Measurements from ENCODE around the gene MDC1. TPM values are rescaled to one million over a fixed set of nuclear protein-coding genes. Genes with fewer than 3 reads are reported as not detected.

The MDC1 gene, protein sequence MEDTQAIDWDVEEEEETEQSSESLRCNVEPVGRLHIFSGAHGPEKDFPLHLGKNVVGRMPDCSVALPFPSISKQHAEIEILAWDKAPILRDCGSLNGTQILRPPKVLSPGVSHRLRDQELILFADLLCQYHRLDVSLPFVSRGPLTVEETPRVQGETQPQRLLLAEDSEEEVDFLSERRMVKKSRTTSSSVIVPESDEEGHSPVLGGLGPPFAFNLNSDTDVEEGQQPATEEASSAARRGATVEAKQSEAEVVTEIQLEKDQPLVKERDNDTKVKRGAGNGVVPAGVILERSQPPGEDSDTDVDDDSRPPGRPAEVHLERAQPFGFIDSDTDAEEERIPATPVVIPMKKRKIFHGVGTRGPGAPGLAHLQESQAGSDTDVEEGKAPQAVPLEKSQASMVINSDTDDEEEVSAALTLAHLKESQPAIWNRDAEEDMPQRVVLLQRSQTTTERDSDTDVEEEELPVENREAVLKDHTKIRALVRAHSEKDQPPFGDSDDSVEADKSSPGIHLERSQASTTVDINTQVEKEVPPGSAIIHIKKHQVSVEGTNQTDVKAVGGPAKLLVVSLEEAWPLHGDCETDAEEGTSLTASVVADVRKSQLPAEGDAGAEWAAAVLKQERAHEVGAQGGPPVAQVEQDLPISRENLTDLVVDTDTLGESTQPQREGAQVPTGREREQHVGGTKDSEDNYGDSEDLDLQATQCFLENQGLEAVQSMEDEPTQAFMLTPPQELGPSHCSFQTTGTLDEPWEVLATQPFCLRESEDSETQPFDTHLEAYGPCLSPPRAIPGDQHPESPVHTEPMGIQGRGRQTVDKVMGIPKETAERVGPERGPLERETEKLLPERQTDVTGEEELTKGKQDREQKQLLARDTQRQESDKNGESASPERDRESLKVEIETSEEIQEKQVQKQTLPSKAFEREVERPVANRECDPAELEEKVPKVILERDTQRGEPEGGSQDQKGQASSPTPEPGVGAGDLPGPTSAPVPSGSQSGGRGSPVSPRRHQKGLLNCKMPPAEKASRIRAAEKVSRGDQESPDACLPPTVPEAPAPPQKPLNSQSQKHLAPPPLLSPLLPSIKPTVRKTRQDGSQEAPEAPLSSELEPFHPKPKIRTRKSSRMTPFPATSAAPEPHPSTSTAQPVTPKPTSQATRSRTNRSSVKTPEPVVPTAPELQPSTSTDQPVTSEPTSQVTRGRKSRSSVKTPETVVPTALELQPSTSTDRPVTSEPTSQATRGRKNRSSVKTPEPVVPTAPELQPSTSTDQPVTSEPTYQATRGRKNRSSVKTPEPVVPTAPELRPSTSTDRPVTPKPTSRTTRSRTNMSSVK (N-terminal part only)
- total RNA-seq (2014; rRNA removed; shearing (Covaris generic)): 7.2 and 10.0 TPM in 2 replicates

DNA sequence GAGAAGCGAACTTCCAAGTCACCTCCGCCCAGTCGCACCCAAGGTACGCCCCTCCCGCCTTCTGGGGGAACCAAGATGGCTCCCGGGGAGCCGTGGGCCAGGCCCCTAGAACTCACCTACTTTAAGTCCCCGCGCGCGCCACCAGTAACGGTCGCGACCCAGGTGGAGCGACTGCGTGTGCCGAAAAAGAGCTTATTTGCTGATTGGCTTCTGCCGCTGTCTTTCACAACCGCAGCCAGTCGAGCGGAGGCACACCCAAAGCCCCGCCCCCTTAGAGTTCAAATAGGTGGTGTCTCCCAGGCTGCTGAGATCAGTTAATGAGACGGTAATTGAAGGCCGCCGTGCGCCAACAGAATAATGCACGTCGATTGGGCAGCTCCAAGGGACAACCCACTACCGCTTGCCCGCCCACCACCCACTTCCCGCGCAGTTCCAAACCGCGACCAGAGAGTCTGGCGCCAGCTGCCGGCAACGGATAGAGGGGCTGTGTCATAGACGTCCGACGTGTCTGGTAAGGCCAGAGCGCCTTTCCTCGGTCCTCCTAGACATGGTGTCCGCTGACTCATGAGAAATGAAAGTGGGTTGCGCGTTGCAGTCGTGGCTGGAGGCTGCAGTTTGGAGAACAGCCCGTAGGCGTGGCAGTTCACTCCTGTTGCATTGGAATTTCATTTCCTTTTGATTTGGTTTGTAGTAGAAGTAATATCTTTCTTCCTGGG lies at the start of gene MDC1:
TSS of gene MDC1 (minus strand) at position 153 of the 716 bp plus-strand sequence. CDS start 2,106 bp downstream, outside the sequence.

DNA sequence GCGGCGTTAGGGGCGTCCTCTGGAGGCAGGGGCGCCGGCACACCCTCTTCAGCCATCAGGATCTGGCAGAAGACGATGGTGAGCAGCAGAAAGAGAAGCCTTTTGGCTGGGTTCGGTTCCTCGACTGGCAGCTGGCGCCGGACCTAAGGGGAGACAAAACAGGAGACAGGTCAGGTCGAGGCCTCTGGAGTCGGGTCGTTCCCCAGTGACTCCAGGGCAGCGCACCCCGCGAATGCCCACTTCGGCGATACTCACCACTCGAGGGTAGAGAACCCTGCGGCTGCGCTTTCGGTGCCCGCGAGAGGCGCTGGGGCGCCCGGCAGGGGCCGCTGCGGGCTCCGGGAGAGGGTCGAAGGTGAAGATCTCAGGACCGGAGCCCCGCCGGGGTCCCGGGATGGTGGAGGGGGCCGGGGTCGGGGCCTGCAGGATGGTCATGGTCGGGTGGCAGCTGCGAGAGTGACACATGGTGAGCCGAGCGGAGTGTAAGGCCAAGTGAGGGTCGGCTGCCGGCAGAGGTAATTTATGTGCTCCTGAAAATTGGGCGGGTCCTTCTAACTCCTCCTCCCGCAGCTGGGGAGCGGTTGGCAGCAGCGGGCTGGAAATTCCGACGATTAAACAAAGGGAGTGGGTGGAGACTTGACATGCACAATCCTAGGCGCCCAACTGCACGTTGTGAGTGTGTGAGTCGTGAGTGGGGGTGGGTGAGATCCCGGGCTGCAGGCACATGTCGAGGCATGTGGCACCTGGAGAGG lies 27.1 kb upstream of the MDC1 start, which contains the start of gene IER3:
TSS of gene IER3 (minus strand) at position 494 of the 752 bp plus-strand sequence. CDS start at position 465, 29 bp downstream.

DNA sequence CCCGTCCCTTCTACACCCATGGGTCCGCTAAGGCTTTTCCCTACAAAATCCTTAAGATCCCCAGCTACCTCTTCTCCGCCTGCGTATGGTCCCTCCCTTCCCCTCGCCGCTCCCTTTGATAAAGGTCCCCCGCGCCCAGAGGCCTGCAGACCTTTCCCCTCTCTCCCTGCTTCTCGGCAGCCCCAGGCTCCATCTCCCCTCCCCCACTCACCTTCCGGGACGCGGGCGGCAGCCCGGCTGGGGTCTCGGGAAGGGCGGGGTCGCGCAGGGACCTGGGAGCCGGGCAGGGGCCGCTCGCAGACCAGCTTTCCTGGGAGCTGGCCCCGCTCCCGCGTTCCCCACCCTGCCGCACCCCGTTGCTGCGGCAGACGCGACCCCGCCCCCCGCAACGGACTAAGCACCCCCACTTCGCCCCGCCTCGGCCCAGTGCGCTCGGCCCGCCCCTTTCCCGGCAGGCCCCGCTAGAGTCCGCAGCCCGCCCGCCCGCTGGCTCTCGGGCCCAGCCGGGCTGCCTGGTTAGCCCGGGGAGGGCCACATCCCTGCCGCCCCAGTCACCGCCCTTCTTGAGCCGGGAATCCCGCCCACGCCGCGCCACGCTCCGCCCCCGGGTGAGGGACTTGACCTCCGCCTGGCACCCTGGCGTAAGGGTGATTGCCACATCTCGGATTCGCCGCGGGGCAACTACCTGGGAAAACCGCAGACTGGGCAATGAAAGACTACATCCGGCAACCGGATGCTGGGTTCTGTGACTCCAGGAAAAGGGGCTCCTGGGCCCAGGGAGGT lies 25.4 kb upstream of the MDC1 start, which contains the start of gene FLOT1:
TSS of gene FLOT1 (minus strand) at position 372 of the 783 bp plus-strand sequence. CDS start 498 bp downstream, outside the sequence.

DNA sequence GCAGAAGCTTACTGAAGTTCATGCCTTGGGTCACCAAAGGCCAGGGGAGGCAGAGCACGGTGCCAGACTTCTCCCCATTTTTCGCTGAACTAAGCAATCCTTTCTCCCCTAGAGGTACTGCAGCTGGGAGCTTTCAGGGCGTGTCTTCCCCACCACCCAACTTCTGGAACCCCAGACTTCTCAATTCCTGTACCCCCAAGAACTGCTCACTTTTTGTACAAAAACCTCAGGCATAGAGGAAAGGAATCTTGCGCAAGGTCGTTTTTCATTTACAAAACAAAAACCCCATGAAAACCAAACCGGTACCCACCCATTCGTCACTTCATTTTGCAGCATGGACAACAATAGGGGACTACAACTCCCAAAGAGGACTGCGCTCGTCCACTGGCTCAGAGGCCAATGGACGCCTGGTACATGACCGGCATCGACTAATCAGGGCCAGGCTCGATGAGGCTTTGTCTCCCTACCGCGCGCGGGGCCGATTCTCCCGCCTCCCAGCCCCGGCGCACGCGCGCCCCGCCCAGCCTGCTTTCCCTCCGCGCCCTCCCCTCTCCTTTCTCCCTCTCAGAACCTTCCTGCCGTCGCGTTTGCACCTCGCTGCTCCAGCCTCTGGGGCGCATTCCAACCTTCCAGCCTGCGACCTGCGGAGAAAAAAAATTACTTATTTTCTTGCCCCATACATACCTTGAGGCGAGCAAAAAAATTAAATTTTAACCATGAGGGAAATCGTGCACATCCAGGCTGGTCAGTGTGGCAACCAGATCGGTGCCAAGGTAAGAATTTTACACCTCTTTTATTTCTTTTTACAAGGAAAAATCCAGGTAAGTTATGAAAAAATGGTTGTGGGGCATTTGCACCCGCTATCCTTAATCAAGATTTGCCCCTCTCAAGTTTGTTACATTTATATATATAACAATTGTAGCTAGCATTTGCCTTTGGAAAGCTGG lies 3.0 kb upstream of the MDC1 start, which contains the start of gene TUBB:
TSS of gene TUBB (plus strand) at position 562 of the 947 bp plus-strand sequence. CDS start at position 717, 155 bp downstream.

DNA sequence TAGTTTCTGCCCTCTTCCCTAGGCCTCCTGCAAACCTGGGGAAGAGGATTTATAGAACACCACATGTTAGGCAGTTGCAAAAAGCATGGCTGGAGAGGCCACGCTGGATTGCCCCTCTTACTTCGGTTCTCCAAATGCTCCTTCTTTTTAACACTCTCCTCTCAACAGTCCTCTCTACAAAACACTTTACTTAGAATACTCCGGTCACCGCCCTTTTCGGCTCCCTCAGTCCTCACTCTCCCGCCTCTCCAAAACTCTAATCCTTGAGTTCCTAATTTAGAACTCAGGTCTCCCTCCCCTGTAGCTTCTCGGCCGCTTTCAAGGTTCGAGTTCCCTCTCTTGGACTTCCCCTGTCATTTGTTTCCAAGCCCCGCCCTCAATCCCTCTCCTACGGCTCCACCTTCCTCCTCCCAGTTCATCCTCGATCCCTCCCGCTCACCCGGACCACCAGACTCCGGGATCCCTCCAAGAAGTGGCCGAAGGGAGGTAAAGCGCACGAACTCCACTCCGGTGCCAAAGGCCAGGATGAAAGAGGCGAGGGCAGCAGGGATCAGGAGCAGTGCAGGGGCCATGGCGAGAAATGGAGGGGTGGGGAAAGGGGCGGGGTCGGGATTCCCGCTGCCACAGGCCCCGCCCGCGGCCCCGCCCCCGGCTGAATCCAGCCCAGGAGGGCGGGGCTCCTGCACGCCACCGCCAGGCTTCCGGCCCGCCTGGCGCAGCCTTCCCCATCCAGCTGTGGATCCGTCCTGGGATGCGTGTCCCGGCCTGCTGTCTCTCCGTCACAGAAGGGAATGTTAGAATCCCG lies 26.5 kb downstream of the MDC1 start, which contains the start of gene NRM:
TSS of gene NRM (minus strand) at position 582 of the 805 bp plus-strand sequence. CDS start at position 572, 10 bp downstream.

DNA sequence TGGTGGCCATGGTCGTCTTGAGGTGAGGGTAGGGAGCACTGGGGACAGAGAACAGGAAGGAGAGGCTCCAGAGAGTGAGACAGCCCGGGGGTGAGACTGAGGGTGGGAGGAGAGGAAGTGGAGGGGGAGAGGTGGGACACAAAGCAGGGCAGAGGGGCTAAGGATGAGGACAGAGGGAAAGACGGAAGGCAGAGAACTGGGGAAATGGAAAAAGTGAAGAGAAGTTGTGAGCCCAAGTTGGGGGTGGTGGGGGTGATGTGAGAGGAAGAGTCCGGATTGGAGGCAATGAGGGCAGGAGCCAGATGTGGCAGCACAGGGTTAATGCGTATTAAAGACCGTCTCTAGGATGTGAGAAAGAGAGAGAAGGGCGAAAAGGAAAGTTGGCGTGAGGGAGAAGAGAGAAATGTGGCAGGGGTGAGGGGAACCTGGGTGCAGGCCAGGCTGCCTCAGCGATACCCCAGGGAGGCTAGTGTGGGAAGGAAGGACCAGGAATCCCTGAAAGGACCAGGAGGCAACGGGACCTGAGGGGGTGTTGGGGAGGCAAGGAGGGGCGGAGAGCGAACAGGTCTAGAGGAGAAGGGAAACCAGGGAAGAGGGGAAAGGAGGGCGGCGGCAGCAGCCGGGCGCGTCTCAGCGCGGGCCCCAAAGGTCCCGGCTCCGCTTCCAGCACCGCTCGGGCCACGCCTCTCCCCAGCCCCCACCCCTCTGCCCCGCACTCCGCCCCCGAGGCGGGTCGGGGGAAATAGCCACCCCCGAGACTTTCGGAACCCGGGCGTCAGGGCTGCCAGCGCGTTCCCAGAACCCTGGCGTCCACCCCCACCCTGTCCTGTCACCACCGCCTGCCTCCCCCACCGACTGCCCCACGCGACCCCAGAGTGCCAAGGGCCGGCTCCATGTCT lies 30.8 kb downstream of the MDC1 start, which contains the start of gene PPP1R18:
TSS of gene PPP1R18 (minus strand) at position 637 of the 899 bp plus-strand sequence. CDS start at position 10, 627 bp downstream.

DNA sequence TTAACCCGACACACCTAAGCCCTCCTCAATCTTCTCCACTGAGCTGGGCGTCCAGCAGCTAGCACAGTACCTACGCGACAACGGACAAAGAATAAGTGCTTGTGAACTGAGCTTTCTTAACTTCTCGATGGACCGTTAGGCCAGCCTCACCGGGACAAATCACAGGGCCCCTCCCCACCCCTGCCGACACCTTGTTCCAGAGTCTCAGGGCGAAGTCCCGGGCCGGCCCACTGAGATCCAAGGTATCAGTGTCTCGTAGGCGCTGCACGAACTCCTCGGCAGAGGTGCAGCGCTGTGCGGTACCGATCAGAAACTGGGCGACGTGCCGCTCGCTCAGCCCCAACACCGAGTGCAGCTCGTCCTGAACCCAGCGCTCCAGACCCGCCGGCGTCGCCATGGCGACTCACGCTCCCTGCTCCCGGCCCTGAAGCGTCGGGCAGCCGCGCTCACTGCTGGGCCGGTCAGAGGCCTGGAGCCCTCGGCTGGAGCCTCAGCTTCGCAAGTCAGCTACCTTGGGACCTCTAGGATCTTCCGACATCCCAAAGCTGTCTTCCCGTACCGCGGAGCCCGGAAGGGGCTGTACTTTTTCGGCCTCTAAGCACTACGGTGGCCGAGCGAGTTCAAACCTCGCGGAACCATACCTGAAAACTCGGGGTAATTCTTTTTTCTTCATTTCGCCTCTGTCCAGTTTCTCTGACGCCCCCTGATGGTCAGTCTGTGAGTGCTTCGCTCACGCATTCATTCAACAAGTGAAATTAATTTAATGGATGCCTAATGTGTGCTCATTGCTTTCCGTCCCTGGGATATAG lies 44.4 kb downstream of the MDC1 start, which contains the start of gene DHX16:
TSS of gene DHX16 (minus strand) at position 562 of the 809 bp plus-strand sequence. CDS start at position 397, 165 bp downstream.

Small RNAs within 50 kb of the gene (small RNA-seq; reads per million reads assigned to genes)
- gene RF00019 (not detected), gene RN7SL353P (not detected)

Other genes with a start within 250 kb of the MDC1 start
- gene HLA-E, start 227.8 kb downstream of the MDC1 start, total RNA-seq (2014; rRNA removed; shearing (Covaris generic)): 116 and 124 TPM in 2 replicates
- gene GNL1, start 160.8 kb downstream of the MDC1 start, total RNA-seq (2014; rRNA removed; shearing (Covaris generic)): 27.1 and 37.5 TPM in 2 replicates
- 9.2 and 15.1 TPM in 2 replicates for gene PRR3, start 160.0 kb downstream of the MDC1 start, total RNA-seq (2014; rRNA removed; shearing (Covaris generic))
- gene ABCF1, start 145.8 kb downstream of the MDC1 start, total RNA-seq (2014; rRNA removed; shearing (Covaris generic)): 55.0 and 64.6 TPM in 2 replicates
- 30.4 and 33.8 TPM in 2 replicates for gene PPP1R10, start 100.0 kb downstream of the MDC1 start, total RNA-seq (2014; rRNA removed; shearing (Covaris generic))
- 50.3 and 57.9 TPM in 2 replicates for gene MRPS18B, start 99.4 kb downstream of the MDC1 start, total RNA-seq (2014; rRNA removed; shearing (Covaris generic))
- 4.8 and 5.5 TPM in 2 replicates for gene ATAT1, start 90.4 kb downstream of the MDC1 start, total RNA-seq (2014; rRNA removed; shearing (Covaris generic))
- gene C6orf136, start 70.1 kb downstream of the MDC1 start, total RNA-seq (2014; rRNA removed; shearing (Covaris generic)): 2.6 and 4.3 TPM in 2 replicates
- gene DHX16, start 44.3 kb downstream of the MDC1 start, total RNA-seq (2014; rRNA removed; shearing (Covaris generic)): 41.0 and 53.8 TPM in 2 replicates
- gene PPP1R18, start 30.6 kb downstream of the MDC1 start, total RNA-seq (2014; rRNA removed; shearing (Covaris generic)): 43.3 and 52.6 TPM in 2 replicates
- gene NRM, start 26.3 kb downstream of the MDC1 start, total RNA-seq (2014; rRNA removed; shearing (Covaris generic)): 5.7 and 7.7 TPM in 2 replicates
- gene TUBB, start 3.1 kb upstream of the MDC1 start, total RNA-seq (2014; rRNA removed; shearing (Covaris generic)): 662 and 749 TPM in 2 replicates
- 72.6 and 83.5 TPM in 2 replicates for gene FLOT1, start 25.4 kb upstream of the MDC1 start, total RNA-seq (2014; rRNA removed; shearing (Covaris generic))
- 799 and 821 TPM in 2 replicates for gene IER3, start 27.3 kb upstream of the MDC1 start, total RNA-seq (2014; rRNA removed; shearing (Covaris generic))
- 67.4 and 78.5 TPM in 2 replicates for gene DDR1, start 167.2 kb upstream of the MDC1 start, total RNA-seq (2014; rRNA removed; shearing (Covaris generic))
- 8.3 and 12.6 TPM in 2 replicates for gene GTF2H4, start 190.9 kb upstream of the MDC1 start, total RNA-seq (2014; rRNA removed; shearing (Covaris generic))
- gene VARS2, start 197.0 kb upstream of the MDC1 start, total RNA-seq (2014; rRNA removed; shearing (Covaris generic)): 25.2 and 25.5 TPM in 2 replicates
- gene SFTA2, start 214.9 kb upstream of the MDC1 start, total RNA-seq (2014; rRNA removed; shearing (Covaris generic)): not detected in 2 replicates
- gene MUCL3, start 223.7 kb upstream of the MDC1 start, total RNA-seq (2014; rRNA removed; shearing (Covaris generic)): not detected in 2 replicates